HepG2 (cell line): Measurements from ENCODE around the gene HPCAL1. TPM values are rescaled to one million over a fixed set of nuclear protein-coding genes. Genes with fewer than 3 reads are reported as not detected.

Experiments
- FOXA3 ChIP-seq: IDR thresholded peaks from 2 replicates; pipeline ENCODE4 v1.6.1; 2016; ENCODE audit warnings: missing genetic modification reagents, missing compliant biosample characterization
- SATB2 ChIP-seq: sonication (generic); formaldehyde crosslinking; IDR thresholded peaks from 2 replicates; pipeline ENCODE4 v1.5.0; 2020; ENCODE audit warnings: missing genetic modification reagents
- ZBTB14 ChIP-seq: sonication (generic); formaldehyde crosslinking; IDR thresholded peaks from 2 replicates; pipeline ENCODE4 v1.4.0; 2020; ENCODE audit warnings: missing genetic modification reagents
- ZBTB40 ChIP-seq, 2 experiments: fragments of 450-650 bp in 1 of 2; sonication (generic) in 1 of 2; formaldehyde crosslinking in 1 of 2; IDR thresholded peaks; 2 replicates each; pipeline versions ENCODE4 v1.6.1 to v1.8.0; 2016 to 2022; ENCODE audit warnings: antibody characterized with exemption in 1 of 2, mild to moderate bottlenecking in 1 of 2, missing genetic modification reagents in 1 of 2
- ZEB1 ChIP-seq: IDR thresholded peaks from 2 replicates; pipeline ENCODE4 v1.6.1; 2012; ENCODE audit warnings: mild to moderate bottlenecking, low read depth, inconsistent platforms; ENCODE audit not compliant: insufficient replicate concordance
- ZNF556 ChIP-seq: sonication (generic); formaldehyde crosslinking; IDR thresholded peaks from 2 replicates; pipeline ENCODE4 v1.4.0; 2020; ENCODE audit warnings: mild to moderate bottlenecking, missing genetic modification reagents, borderline replicate concordance
- ZNF646 ChIP-seq: sonication (generic); formaldehyde crosslinking; IDR thresholded peaks from 2 replicates; pipeline ENCODE4 v1.9.0; 2021; ENCODE audit warnings: mild to moderate bottlenecking, missing genetic modification reagents
- ZNF747 ChIP-seq: sonication (generic); formaldehyde crosslinking; IDR thresholded peaks from 2 replicates; pipeline ENCODE4 v1.8.1; 2023; ENCODE audit warnings: missing genetic modification reagents, mild to moderate bottlenecking, borderline replicate concordance
- polyA plus RNA-seq, 8 experiments: library from polyadenylated mRNA; depleted of rRNA in 3 of 8; stranded (reverse) in 7 of 8; unstranded in 1 of 8; fragments of >200 nt; fragmentation: Illumina TruSeq in 4 of 8; extraction: Trizol in 4 of 8; gene quantifications; 2 replicates each; pipeline versions ENCODE4 v1.2.1 to v1.2.3, GENCODE V29; 2011 to 2016; ENCODE audit warnings: low read depth in 4 of 8, missing spikeins in 1 of 8, mixed read lengths in 1 of 8; ENCODE audit not compliant: insufficient read depth in 1 of 8
- total RNA-seq, 5 experiments: library from RNA; depleted of rRNA; stranded (reverse); fragments of >200 nt; fragmentation: Illumina TruSeq; extraction: Trizol; gene quantifications; 2 replicates each; pipeline ENCODE4 v1.2.3, GENCODE V29; 2016; ENCODE audit warnings: low read depth in 1 of 5

The HPCAL1 gene
- total and polyA plus RNA-seq, 2 of the 13 experiments (the other 11 are each of a cell fraction or from before 2014, with no cell fraction given): 29.5 to 29.9 TPM

GRCh38 chr2:10408649-10409579 lies 106.2 kb downstream of the HPCAL1 start (continued):
- TF ChIP-seq ZBTB40 (IDR thresholded peaks at IDR 0.05): no peak
- no peak for TF ChIP-seq ZBTB40 (CRISPR knock-in tag; IDR thresholded peaks at IDR 0.05)
- TF ChIP-seq ZNF747 (CRISPR knock-in tag): 0 out of 2 replicates have a peak, but pooled peaks have one; percentile 23
- peak; percentile 91 for TF ChIP-seq ZEB1
- TF ChIP-seq ZNF556 (CRISPR knock-in tag): peak; percentile 21; the same call in 1 of the 2 replicates
- TF ChIP-seq ZNF646 (CRISPR knock-in tag): no peak
- no peak for TF ChIP-seq ZBTB14
- TF ChIP-seq SATB2 (CRISPR knock-in tag): no peak
- TF ChIP-seq FOXA3: peak; percentile 54
